ENCODE measurements around the gene SLAMF8.

SLAMF8 gene

DNA sequence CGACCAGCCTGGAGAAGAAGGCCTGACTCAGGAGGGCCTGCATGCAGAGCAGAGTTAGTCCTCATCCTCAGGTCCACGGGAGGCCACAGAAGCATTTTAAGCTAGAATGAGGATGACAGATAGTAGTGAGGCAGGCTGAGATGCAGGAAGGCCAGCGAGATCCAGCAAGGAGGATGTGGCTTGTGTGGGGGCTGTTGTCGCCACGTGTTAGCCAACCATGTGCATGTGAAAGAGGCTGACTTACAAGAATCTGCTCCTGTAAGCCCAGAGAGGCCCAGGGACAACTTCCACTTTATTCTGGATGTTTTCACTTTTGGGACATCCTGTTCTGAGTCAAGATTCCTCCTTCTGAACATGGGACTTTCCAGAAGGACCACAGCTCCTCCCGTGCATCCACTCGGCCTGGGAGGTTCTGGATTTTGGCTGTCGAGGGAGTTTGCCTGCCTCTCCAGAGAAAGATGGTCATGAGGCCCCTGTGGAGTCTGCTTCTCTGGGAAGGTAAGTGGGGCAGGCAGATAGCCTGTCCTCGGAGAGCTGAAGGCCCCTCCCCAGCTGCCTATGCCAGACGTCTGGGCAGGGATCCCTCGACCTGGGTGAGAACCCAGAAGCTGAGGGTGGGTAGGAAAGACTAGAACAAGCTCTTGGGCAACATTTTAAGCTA, at the start of gene SLAMF8:
Gene SLAMF8, plus strand, starts transcription at position 433 of the 661 bp plus-strand sequence. Its CDS starts 26 bp downstream, at position 459.
- peak; percentile 24 to 34 for DNase-seq (ENCODE audit: low read depth in 2 of 2)

DNA sequence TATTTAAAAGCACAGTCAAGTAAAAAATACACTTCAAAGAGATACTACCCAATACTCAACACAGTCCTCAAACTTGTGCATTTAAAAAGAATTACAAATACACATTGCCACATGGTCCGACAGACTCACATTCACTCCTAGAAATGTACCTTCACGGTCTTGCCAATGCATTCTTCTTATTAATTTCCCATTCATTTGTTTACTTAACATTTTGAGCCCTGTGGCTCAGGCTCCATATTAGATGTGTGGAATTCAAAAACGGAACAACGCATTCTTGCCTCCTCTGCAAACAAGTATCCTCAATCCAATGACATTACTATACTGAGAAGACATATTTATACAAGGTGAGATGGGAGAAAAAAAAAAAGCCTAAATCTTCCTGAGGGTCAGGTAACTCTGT, 48.4 kb upstream of the SLAMF8 start:
- DNase-seq (ENCODE audit: low read depth in 2 of 2): no peak

DNA sequence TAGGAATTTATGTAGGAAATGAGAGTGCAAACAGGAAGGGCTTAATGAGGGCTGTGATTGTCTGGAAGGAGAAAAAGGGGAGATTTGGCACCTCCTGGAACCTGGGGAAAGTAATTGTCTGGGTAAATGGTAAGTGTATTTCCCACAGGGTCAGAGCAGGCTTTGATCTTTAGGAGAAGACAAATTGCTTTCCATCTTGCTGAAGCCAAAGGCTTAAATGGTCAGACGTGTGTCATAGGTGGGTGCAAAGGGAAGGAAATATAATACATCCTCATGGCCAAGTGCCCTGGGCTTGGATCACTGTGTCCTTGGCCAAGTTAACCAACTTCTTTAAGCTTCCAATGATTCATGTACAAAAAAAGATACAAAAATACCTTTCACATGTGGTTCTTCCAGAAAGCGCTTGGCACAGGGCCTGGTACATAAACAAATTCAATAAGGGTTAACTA, 47.2 kb upstream of the SLAMF8 start:
- DNase-seq (ENCODE audit: low read depth in 2 of 2): no peak

DNA sequence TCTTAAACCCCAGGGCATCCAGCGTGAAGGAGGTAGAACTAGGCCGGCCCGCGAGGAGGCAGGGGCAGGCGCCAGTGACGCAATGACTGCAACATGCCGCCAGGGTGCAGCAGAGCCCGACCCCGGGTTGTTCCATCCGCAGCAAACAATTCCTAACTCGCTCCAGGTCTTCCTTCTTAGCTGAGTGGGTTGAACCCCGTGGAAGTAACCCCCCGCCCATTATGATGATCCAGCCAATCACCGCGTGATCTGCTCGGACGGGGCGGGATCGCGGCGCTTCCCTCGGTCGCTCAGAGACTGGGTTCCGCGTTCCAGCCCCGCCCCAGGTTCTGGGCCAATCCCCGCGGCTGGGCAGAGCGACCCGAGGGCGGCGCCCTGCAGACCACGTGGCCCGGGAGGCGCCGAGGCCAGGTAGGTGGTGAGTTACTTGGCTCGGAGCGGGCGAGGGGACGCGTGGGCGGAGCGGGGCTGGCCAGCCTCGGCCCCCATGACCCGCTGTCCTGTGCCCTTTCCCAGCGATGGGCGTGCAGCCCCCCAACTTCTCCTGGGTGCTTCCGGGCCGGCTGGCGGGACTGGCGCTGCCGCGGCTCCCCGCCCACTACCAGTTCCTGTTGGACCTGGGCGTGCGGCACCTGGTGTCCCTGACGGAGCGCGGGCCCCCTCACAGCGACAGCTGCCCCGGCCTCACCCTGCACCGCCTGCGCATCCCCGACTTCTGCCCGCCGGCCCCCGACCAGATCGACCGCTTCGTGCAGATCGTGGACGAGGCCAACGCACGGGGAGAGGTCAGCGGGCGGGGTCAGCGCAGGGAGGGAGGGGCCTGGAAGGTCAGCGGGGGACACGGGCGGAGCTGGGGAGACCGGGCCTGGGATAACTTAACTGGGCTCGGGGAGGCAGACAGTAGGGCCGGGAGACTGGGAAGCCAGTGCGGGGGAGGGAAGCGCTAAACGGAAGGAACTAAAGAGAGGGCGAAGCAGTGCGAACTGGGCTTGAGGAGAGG, 45.8 kb upstream of the SLAMF8 start, which contains the start of gene DUSP23:
Gene DUSP23, plus strand, starts transcription at position 380 of the 1,000 bp plus-strand sequence. Its CDS starts 139 bp downstream, at position 519.
- DNase-seq (ENCODE audit: low read depth in 2 of 2): peak; percentile 91 to 94

DNA sequence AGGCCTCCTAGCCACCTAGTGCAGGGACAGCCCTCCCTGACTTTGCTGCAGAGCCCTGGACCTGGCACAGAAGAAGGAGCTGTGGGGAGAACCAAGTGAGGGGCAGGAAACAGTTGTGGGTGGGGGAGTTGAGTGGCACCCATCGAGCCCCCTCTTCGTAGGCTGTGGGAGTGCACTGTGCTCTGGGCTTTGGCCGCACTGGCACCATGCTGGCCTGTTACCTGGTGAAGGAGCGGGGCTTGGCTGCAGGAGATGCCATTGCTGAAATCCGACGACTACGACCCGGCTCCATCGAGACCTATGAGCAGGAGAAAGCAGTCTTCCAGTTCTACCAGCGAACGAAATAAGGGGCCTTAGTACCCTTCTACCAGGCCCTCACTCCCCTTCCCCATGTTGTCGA, 44.7 kb upstream of the SLAMF8 start:
- no peak for DNase-seq (ENCODE audit: low read depth in 2 of 2)

DNA sequence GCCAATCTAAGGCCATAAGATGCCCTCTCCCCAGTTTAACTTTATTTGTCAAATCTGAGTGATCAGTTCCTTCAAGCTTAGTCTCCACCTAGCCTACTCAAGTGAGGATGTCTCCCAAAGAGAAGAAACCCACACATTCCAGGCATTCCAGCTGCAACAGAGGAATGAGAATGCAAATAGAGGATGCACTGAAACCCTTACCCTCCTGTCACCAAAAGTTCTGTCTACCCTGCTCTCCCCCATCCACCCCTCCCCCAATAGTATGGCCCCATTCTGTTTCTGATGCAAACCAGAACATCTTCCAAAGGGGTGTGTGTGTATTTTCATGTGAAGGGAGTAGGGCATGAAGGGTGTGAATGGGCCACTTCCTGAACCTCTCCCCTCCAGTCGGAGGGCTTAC, 42.9 kb upstream of the SLAMF8 start:
- DNase-seq (ENCODE audit: low read depth in 2 of 2): no peak

DNA sequence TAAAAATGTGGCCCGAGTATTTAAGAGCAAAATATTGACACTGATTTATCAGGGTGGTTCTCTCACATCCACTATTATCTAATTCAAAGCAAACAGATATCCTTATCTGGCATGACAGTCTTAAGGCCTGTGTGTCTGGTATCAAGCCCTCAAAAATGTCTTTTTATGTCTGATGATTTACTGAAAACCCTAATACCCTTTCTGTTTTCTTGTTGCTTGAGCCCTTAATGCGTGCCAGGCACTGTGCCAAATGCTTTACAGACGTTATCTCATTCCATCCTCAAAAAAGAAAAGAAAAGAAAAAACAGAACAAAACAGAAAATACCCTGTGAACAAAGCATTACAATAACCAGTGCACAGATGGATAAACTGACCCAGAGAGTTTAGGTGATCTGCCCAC, 40.2 kb upstream of the SLAMF8 start:
- no peak for DNase-seq (ENCODE audit: low read depth in 2 of 2)

DNA sequence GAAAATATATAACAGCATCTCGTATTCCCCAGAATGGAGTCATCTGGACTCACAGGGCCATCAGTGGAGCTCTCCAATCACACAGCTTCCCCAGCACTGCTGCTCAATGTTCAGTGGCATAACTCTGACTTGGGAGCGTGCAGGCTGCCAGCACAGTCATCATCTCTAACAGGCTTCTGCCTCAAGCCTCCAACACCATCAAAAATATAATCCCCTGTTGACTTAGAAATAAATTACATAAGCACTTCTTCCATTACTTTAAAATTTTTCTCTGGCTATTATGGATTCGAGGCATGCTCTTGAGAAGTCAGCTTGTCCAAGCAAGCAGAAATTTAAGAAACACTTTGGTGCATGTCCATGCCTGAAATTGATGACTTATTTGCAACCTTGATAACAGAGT, 39.7 kb upstream of the SLAMF8 start:
- DNase-seq (ENCODE audit: low read depth in 2 of 2): no peak

DNA sequence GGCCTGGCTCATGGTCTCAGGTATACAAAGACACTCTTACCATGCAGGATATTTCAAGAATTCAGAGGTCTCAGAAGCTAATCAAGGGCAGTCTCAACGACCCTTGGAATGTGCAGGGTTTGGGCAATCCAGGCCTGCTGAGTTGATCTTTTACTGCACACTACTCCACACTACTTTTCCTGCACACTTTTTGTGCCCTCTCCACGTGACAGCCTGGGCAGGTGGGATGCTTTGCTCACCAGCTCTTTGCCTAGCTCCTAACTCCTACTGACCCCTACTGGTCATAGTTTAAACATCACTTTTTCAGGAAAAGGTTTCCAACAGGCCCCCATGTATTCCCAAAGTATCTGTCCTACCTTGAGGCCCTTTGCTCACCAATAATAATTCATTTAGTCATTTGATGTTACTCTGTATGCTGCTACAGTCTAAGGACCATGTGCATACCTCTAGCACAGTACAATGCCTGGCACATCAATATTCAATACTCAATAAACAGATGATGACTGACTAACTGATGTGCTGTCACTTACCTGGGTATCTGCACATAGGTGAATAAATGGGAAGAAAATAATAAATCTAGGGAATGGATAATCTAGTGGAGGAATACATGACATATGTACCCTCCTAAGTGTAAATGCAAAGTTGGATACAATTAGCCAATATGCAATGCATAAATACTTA, 36.3 kb upstream of the SLAMF8 start:
- DNase-seq (ENCODE audit: low read depth in 2 of 2): no peak

DNA sequence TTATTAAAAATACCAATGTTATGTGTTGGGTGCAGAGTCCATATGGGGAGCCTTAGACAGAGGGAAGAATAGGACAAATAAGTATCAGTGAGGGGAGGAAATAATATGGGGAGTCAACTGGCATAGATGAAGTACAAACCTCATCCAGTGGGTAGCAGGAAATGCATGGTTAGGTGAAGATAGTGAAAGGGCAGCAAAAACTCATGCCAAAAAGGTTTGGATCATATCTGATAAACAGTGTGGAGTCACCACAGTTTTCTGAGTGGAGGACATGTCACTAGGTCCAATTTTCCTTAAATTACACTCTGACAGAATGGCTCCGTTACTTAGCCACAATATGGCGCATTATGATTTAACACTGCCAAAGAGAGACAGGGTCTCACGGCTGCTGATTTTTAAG, 35.6 kb upstream of the SLAMF8 start:
- DNase-seq (ENCODE audit: low read depth in 2 of 2): no peak

DNA sequence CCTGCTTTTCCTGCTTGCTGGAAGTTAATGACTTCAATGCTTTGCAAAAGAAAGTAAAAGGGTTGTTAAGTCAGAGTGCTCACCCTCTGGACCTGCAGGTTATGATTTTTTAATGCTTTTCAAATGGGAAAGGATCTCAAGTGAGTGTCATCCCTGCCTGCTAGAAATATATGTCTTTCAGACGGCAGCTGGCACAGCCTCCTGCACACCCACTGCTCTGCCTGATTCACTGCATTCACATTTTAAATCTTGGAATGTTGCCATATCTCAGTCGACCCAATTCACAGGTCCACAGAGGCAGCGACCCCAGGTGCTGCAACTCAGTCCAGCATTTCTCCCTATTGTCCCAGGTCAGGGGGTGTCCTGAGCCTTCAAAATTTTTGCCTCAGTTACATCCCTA, 35.2 kb upstream of the SLAMF8 start:
- no peak for DNase-seq (ENCODE audit: low read depth in 2 of 2)

DNA sequence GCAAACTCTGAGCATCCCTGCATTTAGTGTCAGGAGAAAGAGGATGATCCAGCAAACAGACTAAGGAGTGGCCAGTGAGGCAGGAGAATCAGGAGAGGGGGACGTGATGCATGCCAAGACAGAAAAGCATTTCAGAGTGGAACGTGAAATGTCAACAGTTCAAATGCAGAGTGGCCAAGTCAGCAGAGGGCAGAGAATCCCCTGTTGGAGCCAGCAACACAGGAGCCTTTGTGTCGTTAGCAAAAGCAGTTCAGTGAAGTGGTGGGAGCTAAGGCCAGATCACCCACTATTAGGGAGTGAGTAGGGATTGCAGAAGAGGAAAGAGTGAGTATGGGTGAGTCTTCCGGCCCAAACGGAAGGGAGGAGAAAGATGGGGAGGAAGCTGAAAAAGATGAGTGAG, 31.1 kb upstream of the SLAMF8 start:
- no peak for DNase-seq (ENCODE audit: low read depth in 2 of 2)

DNA sequence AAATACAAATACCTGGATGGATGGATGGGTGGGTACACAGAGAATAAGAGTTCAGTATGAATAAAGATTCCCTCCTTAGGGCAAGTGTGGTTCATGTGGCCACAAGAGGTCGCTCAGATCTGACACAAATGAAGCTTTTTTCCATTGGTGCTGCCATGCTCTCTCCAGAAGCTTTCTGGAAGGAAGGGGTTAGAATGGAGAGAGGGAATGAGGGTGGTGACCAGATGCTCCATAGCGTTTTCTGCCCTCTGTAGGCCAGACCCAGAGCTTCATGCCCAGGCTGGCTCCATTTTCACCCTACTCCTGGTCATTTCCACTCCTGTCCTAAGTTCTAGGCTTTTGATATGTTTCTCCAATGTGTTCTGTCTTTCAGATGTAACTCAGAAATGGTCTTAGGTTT, 27.8 kb upstream of the SLAMF8 start:
- peak in 1 of 2 donors; percentile 17 for DNase-seq (ENCODE audit: low read depth in 2 of 2)

DNA sequence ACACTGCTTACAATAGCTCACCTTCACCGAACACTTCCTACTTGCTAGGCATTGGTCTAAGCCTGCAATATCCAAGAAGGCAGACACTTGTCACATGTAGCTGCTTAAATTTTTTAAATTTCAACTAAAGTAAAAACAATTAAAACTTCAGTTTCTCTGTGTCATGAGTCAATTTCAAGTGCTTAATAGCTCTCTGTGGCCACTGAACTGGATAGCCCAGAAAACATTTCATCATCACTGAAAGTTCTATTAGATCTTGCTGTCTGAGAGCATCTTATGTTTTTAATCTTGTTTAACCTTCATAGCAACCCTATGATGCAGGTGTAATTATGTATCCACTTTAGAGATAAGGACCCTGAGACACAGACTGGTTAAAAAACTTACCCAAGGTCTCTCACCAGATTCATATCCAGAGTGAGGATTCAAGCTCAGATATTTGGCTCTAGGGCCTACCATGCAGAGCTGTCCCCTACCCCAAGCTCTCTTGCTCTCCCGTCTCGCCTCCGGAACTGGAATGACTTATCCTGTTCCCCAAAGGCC, 27.2 kb upstream of the SLAMF8 start:
- no peak for DNase-seq (ENCODE audit: low read depth in 2 of 2)

DNA sequence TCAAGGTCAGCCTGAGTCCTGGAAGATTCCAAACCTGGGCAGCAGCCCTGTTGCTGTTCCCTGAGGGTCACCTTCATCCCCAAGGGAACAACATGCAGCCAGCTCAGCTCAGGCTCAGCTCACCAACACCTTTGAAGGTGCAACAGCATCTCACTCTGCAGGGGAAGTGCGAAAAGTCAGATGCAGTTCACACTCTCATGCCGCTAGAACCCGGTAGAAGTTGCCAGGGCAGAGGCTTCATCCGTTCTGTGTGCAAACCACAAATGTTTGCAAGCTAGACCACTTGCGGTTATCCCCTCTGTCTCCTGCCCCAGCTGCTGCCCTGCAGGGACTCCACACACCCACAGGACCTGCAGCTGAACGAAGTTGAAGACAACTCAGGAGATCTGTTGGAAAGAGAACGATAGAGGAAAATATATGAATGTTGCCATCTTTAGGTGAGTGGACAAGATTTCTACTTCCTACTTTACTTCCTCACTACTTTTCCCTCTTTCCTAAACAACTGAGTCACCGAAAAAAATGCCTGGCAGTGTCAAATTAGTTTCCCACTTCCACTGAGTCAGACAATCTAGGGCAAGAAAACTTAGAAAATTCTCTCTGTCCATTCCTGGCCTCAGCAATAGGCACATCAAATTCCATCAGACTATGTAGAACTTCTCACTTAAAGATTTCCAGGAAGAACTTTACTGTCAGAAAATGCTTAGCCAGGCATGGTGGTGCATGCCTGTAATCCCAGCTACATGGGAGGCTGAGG, 26.3 kb upstream of the SLAMF8 start:
- peak; percentile 23 to 31 for DNase-seq (ENCODE audit: low read depth in 2 of 2)

DNA sequence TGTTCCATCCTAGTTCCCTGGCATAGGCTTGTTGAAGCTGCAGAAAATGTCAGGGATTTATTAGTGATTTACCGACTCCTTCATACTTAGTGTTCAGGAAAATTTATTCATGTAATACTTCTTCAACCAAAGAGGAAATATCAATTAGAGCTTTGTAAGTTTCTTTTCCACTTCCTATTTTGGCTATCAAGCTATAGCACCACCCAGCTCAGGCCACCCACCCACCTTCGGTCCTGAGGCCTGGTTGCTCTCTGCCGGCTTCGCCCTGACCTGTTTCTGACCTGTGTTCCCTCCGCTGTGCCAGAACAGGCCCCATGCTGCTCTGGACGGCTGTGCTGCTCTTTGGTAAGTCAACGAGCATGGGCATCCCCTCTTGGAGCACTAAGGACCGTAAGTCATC, 24.6 kb upstream of the SLAMF8 start, which contains the start of gene FCRL6:
Gene FCRL6, plus strand, starts transcription at position 250 of the 400 bp plus-strand sequence. Its CDS starts 65 bp downstream, at position 315.
- DNase-seq (ENCODE audit: low read depth in 2 of 2): no peak

DNA sequence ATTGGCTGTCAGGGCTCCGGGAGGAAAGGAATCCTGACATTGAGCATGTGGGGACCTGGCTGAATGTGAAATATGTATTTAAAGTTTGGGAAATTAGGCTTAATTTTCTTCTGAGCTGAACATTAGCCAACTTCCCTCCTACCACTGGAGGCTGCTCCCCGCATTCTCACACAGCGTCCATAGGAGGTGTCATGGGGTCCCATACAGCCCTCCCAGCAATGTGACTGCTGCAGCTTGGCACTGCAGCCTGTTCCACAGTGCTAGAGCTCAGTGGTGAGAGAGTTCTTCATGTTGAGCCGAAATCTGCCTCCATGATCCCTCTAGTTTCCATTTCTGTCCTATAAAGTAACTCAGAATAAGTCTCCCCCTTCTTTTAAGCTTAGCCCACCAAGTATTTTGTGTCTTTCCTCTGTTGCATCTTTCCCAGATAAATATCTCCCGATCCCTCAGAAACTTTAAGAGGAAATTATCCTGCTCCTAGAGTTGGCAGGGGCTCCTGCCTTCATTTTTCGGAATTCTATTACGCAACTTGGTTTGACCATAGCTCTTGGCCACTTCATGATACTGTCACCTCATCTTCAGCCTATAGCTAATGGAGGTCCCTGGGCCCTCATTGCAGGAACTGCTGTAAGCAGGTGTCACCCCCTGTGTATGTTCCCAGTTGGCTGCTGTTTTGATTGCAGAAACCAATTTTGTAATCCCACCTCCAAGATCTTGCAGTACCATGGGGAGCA, 22.6 kb upstream of the SLAMF8 start:
- DNase-seq (ENCODE audit: low read depth in 2 of 2): no peak

DNA sequence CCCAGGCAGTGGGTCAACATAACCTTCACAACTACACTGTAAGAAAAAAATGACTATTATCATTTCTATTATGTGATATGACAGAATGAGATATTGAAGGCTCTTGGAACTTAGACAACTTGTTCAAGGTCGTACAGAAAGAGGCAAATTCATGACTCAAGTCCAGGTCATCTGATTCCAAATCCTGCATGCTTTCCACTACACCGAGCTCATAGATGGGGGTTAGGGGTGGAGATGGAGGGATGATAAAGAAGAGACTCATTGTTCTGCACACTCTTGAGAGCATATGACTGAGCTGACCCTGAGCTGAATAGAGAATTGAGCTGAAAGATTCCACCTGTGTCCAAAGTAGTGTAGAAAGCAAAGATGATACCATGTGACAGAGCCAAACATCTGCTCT, 21.7 kb upstream of the SLAMF8 start:
- DNase-seq (ENCODE audit: low read depth in 2 of 2): no peak

DNA sequence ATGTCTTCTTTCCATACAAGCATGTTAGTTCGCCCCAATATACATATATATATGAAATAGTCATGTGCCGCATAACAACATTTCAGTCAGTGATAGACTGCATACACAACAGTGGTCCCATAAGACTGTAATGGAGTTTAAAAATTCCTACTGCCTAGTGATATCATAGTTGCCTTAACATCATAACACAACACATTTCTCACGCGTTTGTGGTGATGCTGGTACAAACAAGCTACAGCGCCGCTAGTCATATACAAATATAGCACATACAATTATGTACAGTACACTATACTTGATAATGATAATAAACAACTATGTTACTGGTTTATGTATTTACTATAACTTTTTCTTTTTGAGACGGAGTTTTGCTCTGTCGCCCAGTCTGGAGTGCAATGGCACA, 10.7 kb upstream of the SLAMF8 start:
- no peak for DNase-seq (ENCODE audit: low read depth in 2 of 2)

All from stimulated activated CD8-positive, alpha-beta memory T cell treated with anti-CD3 and anti-CD28 coated beads, Interleukin-2, amount 100 ng/mL, for 1 hour (primary cell).